Endometrial microvascular endothelial cells (primary cell): ENCODE data around the gene TLDC2. TPM values are rescaled to one million over a fixed set of nuclear protein-coding genes. Genes with fewer than 3 reads are reported as not detected.
"Not testable (repeated sequence)": the region's sequence is repeated elsewhere in the genome, so short reads cannot be mapped to it uniquely, and the experiment has no call there.

Experiments used
- in situ Hi-C: cut with HindIII; loops from 2 replicates; pipeline ENCODE4 v1.10.0; 2017; ENCODE audit warnings: low sequenced_read_pairs, low pct_unique_long_range_greater_than_20kb; ENCODE audit errors: inconsistent ontology term
- total RNA-seq: library from RNA; depleted of rRNA; stranded (reverse); fragments of >200 nt; gene quantifications from one replicate; pipeline ENCODE4 v1.2.3, GENCODE V29; 2015; ENCODE audit errors: inconsistent ontology term

TLDC2 gene
- total RNA-seq, 1 donor from 2014 or later = not detected

GRCh38 chr20:36927704-36928103, 51.8 kb downstream of the TLDC2 start:
- in situ Hi-C loops = no loop called here

GRCh38 chr20:36929290-36929689, 53.4 kb downstream of the TLDC2 start:
- in situ Hi-C loops = no loop called here

GRCh38 chr20:36929691-36930090, 53.8 kb downstream of the TLDC2 start:
- in situ Hi-C loops = no loop called here

GRCh38 chr20:36932067-36932466, 56.1 kb downstream of the TLDC2 start:
- in situ Hi-C loops = not testable (repeated sequence)

- in situ Hi-C loops = no loop called here
Observed at GRCh38 chr20:36932476-36933426, 56.8 kb downstream of the TLDC2 start.

GRCh38 chr20:36933571-36933970, 57.6 kb downstream of the TLDC2 start:
- in situ Hi-C loops = not testable (repeated sequence)

- in situ Hi-C loops = no loop called here
Observed at GRCh38 chr20:36936341-36936740, 60.4 kb downstream of the TLDC2 start.

GRCh38 chr20:36936761-36937401, 60.9 kb downstream of the TLDC2 start:
- in situ Hi-C loops = not testable (repeated sequence)

GRCh38 chr20:36937402-36937770, 61.4 kb downstream of the TLDC2 start:
- in situ Hi-C loops = no loop called here

- in situ Hi-C loops = no loop called here
Observed at GRCh38 chr20:36941401-36941835, 65.5 kb downstream of the TLDC2 start.

Other genes with a start within 250 kb of the TLDC2 start
- 0.28 TPM for gene SLA2, start 229.9 kb upstream of the TLDC2 start, total RNA-seq
- 31.8 TPM for gene NDRG3, start 130.0 kb upstream of the TLDC2 start, total RNA-seq
- 38.2 TPM for gene DSN1, start 102.4 kb upstream of the TLDC2 start, total RNA-seq
- gene SAMHD1, start 75.6 kb downstream of the TLDC2 start, total RNA-seq = 101 TPM
- 21.9 TPM for gene RBL1, start 219.9 kb downstream of the TLDC2 start, total RNA-seq